HG03159 (cell line): ENCODE results near the gene AURKB.
"Not testable (repeated sequence)": the region's sequence is repeated elsewhere in the genome, so short reads cannot be mapped to it uniquely, and the experiment has no call there.

ENCODE experiments used
- ATAC-seq: cut with Tn5 transposase; IDR thresholded peaks from one replicate; pipeline ENCODE4 v1.9.1; 2021; ENCODE audit warnings: mild to moderate bottlenecking, moderate library complexity; ENCODE audit not compliant: unreplicated experiment

AURKB gene

DNA sequence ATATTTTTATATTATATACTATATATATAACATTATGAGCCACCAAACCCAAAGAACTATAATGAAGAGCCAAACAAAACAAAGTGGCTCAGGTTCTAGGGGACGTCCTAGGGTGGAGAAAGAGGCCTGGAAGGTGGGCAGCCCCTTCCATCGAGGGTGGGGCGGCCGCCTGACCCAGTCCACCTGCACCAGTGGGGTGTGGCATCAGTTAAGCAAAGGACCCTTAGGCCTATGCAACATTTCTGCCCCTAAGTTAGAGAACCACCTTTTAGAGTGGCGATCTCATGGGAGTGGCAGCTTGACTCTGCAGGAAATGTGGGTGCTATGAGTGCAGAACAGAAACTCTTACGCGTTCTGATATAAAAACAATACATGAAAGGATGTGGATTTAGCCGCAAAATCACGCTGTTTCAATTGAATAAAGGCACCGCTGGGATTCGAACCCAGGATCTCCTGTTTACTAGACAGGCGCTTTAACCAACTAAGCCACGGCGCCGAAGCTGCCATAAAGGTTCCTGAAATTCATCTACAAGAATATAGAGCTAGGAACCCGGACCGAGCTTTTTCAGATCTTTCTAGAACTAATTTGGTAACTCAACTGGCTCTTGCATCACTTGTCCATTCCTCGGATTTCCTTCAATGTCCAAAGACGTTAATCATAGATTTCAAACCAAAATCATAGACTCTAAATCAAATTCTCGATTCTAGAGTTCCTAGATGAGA lies 15.6 kb upstream of the AURKB start:
- no peak for ATAC-seq

GRCh38 chr17:8224891-8225812 lies 14.8 kb upstream of the AURKB start:
- ATAC-seq, result no peak

DNA sequence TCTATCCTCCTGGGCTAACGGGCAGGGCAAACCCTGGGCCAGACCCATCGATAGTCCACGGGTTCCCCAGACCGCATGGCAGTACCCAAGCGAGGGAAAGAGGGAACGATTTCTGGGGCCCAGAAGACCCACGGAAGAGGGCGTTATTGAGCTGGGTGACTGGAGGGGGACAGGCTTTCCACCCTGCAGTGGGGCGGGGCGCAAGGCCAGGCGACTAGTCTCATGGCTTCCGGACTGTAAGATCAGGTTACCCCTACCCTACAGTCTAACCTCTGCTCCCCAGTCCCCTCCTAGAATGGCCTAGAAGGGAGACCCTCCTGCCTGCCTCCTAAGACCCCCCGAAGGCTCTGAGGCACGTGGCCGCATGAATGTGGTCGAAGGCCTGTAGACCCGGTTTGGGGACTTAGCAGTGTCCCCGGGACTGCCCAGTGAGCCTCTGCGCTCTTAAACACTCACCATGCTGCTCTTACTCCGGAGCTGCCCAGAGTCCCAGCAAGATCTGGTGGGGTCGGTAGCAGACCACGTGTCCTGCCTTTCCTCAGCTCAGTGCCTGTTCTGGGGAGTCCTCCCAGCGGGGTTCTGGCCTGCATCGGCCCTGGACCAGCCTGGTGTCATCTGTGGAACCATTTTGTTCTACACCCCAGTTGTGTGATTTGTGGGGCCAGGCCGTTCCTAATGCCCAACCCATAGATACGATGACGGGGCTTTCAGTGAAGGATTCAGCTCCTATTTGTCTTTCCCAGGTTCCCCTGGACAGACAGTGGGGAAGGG lies 13.2 kb upstream of the AURKB start:
- no peak for ATAC-seq

DNA sequence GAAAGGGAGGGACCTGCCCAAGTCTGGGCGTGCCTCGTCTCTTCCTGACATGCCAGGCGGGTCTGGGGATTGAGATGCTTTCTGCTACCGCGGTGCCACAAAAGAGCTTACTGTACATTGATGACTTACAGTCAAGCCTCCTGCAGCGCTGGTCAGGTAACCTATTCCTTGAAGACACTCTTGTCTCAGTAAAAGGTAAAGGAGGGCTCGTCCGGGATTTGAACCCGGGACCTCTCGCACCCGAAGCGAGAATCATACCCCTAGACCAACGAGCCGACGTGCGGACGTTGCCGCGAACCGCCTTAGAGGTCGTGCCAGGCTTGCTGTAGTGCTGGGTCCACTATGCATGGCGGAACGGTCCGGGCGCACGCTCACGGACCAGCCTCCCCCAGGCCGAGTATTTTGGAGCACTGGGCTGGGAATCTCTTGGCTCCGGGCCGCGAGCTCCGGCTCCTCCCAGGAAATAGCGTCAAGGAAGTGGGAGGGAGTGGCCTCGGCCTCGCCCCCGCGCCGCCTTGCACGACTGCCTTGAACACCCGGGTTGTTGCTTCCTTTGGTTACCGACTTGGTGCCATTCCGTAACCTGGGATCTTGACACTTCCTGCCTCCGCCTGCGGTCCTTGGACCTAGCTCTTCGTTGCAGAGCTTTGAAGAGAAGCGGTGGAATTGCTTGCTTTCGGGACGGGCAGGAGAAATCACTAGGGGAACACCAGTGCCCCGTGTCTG lies 12.4 kb upstream of the AURKB start:
- peak; percentile 31 for ATAC-seq

DNA sequence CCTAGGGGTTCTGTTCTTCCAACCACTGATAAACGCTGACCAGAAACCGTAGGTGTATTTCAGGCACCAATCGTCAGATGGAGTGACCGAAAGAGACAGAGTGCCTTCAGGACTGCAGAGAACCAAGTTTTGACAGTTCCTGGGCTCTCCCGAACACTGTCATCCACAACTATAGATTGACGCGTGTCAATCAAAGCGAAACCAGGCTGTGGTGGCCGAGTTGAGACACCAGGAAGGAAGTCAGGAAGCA lies 11.9 kb upstream of the AURKB start:
- peak; percentile 21 for ATAC-seq

DNA sequence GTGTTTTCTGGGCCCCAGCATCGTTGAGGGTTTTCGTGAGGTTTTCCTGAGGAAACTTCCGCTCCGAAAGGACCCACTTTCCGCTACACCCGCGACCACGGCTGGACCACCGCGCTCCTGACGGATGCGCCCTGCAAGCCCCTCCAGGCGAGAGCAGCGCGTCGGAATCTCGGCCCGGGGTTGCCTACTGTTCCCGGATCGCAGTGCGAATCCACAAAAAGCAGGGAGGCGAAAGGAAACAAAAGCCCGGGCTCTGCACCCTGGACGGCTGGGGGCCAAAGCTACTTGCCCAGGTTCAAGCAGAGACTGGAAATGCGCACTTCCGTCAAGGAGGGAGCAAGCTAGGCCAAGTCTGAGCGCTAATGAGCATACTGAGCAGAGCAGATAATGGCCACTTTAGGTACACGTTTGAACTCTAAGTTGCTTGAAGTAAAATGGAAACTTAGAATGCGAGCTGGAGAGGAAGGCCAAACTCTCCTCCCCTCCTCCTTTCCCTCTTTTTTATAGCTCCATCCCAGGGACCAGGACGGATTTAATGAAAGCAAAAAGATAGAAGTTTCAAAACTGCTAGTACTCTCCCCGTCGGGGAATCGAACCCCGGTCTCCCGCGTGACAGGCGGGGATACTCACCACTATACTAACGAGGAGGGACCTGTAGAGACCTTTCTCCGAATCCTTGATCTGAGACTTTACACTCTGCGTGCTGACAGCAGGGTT lies 11.4 kb upstream of the AURKB start:
- ATAC-seq, result peak; percentile 44

GRCh38 chr17:8220783-8221662 lies 10.6 kb upstream of the AURKB start:
- ATAC-seq, result no peak

DNA sequence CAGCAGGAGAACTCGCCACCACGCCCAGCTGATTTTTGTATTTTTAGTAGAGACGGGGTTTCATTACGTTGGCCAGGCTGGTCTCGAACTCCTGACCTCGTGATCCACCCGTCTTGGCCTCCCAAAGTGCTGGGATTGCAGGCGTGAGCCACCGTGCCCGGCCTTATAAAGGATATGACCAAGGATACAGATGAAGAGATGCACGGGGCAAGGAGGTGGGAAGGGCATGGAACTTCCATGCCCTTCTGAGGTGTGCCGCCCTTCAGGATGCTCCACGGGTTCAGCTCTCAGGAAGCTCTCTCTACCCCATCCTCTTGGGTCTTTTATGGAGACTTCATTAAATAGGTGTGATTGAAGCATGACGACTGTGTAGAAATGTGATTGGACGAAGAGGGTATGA lies 3.6 kb upstream of the AURKB start:
- not testable (repeated sequence) for ATAC-seq

- no peak for ATAC-seq
These were observed 2.2 kb upstream of the AURKB start for GRCh38 chr17:8212312-8213180.

DNA sequence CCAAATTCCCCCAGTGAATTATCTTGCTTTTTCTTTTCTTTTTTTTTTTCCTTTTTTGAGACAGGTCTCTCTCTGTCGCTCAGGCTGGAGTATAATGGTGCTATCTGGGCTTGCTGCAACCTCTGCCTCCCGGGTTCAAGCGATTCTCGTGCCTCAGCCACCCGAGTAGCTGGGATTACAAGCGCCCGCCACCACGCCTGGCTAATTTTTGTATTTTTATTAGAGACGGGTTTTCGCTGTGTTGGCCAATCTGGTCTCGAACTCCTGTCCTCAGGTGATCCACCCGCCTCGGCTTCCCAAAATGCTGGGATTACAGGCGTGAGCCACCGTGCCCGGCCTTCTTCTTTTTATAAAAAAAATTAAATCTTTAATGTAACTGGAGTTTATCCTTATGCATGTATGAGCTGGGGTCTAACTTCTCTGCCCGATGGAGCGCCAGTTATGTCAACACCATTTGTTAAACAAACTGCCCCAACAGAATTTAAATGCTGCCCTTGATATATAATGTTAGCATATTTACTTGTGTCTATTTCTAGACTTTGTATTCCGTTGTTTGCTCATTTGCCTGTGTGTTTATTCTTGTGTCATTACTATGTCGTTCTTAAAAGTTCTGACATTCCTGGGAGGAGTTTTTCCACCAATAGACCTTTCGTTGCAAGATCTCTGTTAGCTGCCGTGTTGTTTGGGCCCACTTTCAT lies 535 bp upstream of the AURKB start:
- ATAC-seq, result no peak

DNA sequence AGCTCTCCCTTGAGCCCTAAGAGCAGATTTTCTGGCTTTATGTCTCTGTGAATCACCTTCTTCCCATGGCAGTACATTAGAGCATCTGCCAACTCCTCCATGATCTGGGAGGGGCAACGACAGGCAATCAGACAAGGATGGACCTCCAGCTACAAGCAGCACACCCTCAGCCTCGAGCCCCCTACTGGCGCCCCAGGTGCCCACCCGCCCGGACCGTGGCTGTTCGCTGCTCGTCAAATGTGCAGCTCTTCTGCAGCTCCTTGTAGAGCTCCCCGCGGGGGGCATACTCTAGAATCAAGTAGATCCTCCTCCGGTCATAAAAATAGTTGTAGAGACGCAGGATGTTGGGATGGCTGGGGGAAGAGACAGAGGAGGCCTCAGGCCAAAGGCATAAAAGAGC lies 3.8 kb downstream of the AURKB start:
- no peak for ATAC-seq

DNA sequence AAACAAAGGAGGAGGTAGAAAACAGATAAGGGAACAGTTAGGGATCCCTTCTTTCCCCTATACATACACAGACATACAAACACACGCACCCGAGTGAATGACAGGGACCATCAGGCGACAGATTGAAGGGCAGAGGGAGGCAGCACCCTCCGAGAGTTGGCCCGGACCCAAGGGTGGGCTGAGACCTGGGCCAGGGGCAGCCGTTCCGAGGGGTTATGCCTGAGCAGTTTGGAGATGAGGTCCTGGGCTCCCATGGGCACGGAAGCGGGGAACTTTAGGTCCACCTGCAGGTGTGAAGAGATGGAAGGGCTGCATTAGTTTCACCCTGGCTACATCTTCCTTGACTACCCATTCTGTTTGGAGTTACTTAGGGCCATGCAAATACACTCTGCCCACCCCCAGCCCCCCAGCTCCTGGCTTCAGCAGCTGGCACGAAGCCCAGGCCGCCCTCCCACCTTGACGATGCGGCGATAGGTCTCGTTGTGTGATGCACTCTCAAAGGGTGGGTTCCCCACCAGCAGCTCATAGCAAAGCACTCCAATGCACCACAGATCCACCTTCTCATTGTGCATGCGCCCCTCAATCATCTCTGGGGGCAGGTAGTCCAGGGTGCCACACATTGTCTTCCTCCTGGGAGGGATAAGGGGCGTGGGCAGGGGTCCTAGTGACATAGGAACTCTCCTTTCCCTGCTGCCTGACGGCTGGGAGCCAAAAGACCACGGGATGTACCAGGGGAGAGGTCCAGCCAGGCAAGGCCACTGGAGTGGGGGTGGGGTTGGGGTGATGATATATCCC lies 5.4 kb downstream of the AURKB start:
- ATAC-seq, result no peak

GRCh38 chr17:8192070-8192815 lies 18.1 kb downstream of the AURKB start:
- peak; percentile 32 for ATAC-seq

DNA sequence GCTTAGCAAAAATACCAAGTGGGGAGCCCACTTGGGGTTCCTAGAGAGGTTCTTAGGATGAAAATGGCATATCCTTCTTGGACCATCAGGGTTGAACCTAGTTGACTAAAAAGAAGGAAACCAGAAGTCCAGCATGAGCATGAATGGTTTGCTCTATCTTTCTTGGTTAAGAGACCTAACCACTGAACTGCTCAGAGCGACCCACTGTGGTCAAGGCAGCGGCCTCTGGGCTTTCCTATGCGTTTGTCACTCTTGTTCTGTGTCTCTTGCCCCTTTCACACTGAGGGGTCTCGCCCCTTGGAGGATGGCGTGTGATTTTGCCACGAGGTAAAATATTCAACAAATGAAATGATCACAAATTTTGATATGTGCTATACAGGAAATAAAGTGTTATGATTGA lies 19.9 kb downstream of the AURKB start:
- no peak for ATAC-seq

DNA sequence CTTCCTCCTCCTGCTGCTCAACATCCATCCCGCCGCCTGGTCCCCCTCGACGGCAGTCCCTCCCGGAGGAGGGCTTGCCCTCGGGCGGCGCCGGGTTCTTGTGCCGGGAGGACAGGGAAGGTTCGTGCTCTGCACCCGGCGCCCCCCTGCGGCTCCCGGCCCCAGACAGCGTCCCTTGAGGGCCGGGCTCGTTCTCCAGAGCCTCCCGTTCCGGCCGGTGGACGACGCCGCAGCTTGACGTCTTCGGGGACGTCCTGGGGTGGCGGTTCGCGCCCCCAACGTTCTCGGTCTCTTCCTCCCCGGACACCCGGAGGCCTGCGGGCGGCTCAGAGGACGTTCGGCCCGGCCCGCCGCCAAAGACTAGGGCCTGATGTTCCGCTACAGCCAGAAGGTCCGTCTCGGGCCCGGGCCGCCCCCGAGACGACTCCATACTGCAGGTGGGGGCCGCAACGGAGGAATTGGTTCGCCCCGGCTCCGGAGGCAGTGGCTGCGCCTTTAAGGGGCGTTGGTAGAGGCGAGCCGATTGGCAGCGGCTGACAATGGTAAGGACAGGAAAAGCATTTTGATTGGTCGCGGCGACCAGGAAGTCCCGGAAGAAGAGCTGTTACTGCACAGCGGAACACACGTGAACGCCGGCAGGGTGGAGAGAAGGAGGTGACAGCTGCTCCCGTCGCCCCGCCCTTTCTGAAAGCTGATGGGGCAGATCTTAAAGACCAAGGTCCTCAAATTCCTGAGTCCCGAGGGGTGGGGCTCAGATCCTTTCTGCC lies 20.5 kb downstream of the AURKB start, which contains the start of gene BORCS6:
BORCS6 (minus strand) TSS at position 470 of the 767 bp plus-strand sequence; CDS start at position 430, 40 bp downstream.
- peak; percentile 48 for ATAC-seq
